Smooth muscle cell (in vitro differentiated cells): Measurements from ENCODE around the gene HOPX. TPM values are rescaled to one million over a fixed set of nuclear protein-coding genes. Genes with fewer than 3 reads are reported as not detected.

ENCODE experiments used
- DNase-seq: peaks from one replicate; lab custom pipeline; 2025; ENCODE audit not compliant: unreplicated experiment; lab: John Stamatoyannopoulos, UW
- H2AFZ ChIP-seq: fragments of 200-600 bp; sonication (generic); 2 replicates; pipeline ENCODE4 v1.6.0; 2016; ENCODE audit warnings: antibody characterized with exemption, low read depth, mild to moderate bottlenecking
- H3F3A ChIP-seq: fragments of 200-600 bp; sonication (generic); 2 replicates; pipeline ENCODE4 v1.6.0; 2017; ENCODE audit warnings: antibody characterized with exemption, low read depth
- H3K27ac ChIP-seq: fragments of 200-600 bp; sonication (generic); 2 replicates; pipeline ENCODE4 v1.5.1; 2016; ENCODE audit warnings: low read depth, mild to moderate bottlenecking
- H3K27me3 ChIP-seq: fragments of 200-600 bp; sonication (generic); 2 replicates; pipeline ENCODE4 v1.6.1; 2016; ENCODE audit warnings: low read depth, mild to moderate bottlenecking
- H3K36me3 ChIP-seq: fragments of 200-600 bp; sonication (generic); 2 replicates; pipeline ENCODE4 v1.5.1; 2016; ENCODE audit warnings: low read depth
- H3K4me1 ChIP-seq: fragments of 200-600 bp; sonication (generic); 2 replicates; pipeline ENCODE4 v1.5.1; 2016; ENCODE audit warnings: low read depth
- H3K4me2 ChIP-seq: fragments of 200-600 bp; sonication (generic); 2 replicates; pipeline ENCODE4 v1.6.0; 2016; ENCODE audit warnings: mild to moderate bottlenecking
- H3K4me3 ChIP-seq: fragments of 200-600 bp; sonication (generic); 2 replicates; pipeline ENCODE4 v1.5.1; 2016; ENCODE audit warnings: mild to moderate bottlenecking
- H3K79me2 ChIP-seq: fragments of 200-600 bp; sonication (generic); 2 replicates; pipeline ENCODE4 v1.6.0; 2016; ENCODE audit warnings: low read depth, mild to moderate bottlenecking
- H3K9ac ChIP-seq: fragments of 200-600 bp; sonication (generic); 2 replicates; pipeline ENCODE4 v1.6.0; 2016; ENCODE audit warnings: low read depth
- H3K9me3 ChIP-seq: fragments of 200-600 bp; sonication (generic); replicated peaks from 2 replicates; pipeline ENCODE4 v1.5.1; 2016; ENCODE audit warnings: low read depth
- H4K20me1 ChIP-seq: fragments of 200-600 bp; sonication (generic); 2 replicates; pipeline ENCODE4 v1.6.0; 2016; ENCODE audit warnings: low read depth
- WGBS: methylation state at CpG from one replicate; pipeline ENCODE4 v1.1.7; 2016; ENCODE audit warnings: low lambda C conversion rate; 5-methylcytosine and 5-hydroxymethylcytosine counted together
- polyA plus RNA-seq: library from polyadenylated mRNA; unstranded; fragments of >200 nt; fragmentation: Nextera tagmentation; extraction: Ambion mirVana; gene quantifications from 2 replicates; pipeline ENCODE4 v1.2.1, GENCODE V29; 2016
- total RNA-seq: library from RNA; depleted of rRNA; stranded (reverse); fragments of >200 nt; gene quantifications from 2 replicates; pipeline ENCODE4 v1.2.3, GENCODE V29; 2014
- TF ChIP-seq, protein P1 (sequence below): fragments of 200-600 bp; sonication (generic); IDR thresholded peaks from 2 replicates; pipeline ENCODE4 v1.5.1; 2017; ENCODE audit warnings: borderline replicate concordance, mild to moderate bottlenecking, antibody characterized with exemption; ENCODE audit not compliant: insufficient read depth, poor library complexity, severe bottlenecking

The HOPX gene
- total and polyA plus RNA-seq, 2 experiments from 2014 or later = 86.9 to 111 TPM

DNA sequence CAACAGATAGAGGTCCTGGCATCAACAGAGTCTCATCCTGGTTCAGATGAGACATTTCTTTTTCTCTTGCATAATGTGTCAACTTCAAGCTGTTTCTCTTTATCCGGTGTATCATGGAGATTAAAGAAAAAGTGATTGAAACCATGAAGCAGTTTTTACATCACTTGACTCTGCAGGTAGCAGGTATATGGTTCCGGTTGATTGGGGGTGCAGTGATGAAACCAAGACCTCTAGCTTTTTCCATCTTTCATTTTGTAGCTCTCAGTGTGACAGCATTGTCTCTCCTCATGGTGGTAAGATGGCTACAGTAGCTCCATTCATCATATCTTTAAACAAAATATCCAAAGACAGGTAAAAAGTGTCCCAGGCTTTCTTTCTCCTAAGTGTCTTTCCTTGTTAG, 2.4 kb upstream of the HOPX start:
- Histone ChIP-seq H3K4me2 (no peak overlapping the region), H3K27me3 (no peaks in the 10 kb centered on the region), H3F3A (peaks cover 6% of the 10 kb centered on the region), H2AFZ (no peak overlapping the region), H4K20me1 (no peaks in the 10 kb centered on the region), H3K79me2 (no peaks in the 10 kb centered on the region), H3K4me3 (no peak overlapping the region), H3K27ac (no peak overlapping the region), H3K9ac (no peak overlapping the region), H3K36me3 (no peaks in the 10 kb centered on the region), H3K4me1 (peaks cover 14% of the 10 kb centered on the region), H3K9me3 (no peaks in the 10 kb centered on the region)
- WGBS = 95% methylated on average over 2 of the region's 2 CpGs
- TF ChIP-seq, protein P1, sequence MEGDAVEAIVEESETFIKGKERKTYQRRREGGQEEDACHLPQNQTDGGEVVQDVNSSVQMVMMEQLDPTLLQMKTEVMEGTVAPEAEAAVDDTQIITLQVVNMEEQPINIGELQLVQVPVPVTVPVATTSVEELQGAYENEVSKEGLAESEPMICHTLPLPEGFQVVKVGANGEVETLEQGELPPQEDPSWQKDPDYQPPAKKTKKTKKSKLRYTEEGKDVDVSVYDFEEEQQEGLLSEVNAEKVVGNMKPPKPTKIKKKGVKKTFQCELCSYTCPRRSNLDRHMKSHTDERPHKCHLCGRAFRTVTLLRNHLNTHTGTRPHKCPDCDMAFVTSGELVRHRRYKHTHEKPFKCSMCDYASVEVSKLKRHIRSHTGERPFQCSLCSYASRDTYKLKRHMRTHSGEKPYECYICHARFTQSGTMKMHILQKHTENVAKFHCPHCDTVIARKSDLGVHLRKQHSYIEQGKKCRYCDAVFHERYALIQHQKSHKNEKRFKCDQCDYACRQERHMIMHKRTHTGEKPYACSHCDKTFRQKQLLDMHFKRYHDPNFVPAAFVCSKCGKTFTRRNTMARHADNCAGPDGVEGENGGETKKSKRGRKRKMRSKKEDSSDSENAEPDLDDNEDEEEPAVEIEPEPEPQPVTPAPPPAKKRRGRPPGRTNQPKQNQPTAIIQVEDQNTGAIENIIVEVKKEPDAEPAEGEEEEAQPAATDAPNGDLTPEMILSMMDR = no peak
- no peak for DNase-seq

DNA sequence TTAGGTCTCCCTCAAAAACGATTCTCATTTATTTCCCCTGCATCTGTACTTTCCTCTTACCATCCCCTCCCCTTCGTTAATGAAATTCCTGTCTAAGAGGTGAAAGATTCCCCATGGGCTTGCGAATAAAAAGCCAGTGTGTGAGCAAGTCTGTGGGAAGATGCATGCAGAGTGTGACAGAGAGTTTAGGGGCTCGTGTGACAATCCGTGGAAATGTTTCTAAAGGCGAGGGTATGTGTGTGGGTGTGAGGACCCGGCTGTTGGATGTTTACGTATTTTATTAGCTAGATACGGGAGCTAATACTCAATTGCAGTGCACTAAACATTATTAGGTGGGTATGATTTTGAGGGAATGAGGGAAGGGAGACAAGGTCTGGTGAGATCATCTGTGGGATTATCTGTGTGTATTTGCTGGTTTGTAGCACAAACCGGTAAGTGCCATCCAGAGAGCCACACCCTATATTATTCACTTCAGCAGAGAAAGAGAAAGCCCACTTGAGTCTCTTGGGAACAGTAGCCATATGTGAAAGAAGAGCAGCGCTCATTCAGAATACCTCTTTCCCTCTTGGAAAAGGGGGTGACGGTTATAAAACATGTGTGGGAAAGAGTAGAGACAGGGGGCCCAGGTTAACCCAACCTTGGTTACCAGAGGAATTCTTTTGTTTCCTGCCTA, 893 bp upstream of the HOPX start:
- peak overlapping the region; percentile 6 for H2AFZ ChIP-seq
- 51% methylated on average over 12 of the region's 12 CpGs for WGBS
- no peaks in the 10 kb centered on the region for H3K9me3 ChIP-seq
- peak overlapping the region; percentile 70 for H3K4me2 ChIP-seq
- H4K20me1 ChIP-seq = no peaks in the 10 kb centered on the region
- H3K27me3 ChIP-seq = no peaks in the 10 kb centered on the region
- peak overlapping the region; percentile 3 for H3K4me3 ChIP-seq
- H3K4me1 ChIP-seq = peaks cover 14% of the 10 kb centered on the region
- peak overlapping the region; percentile 42 for H3K9ac ChIP-seq
- peak overlapping the region; percentile 62 for H3K27ac ChIP-seq
- no peak for DNase-seq
- no peaks in the 10 kb centered on the region for H3K79me2 ChIP-seq
- TF ChIP-seq, protein P1 = no peak
- H3F3A ChIP-seq = peaks cover 6% of the 10 kb centered on the region
- H3K36me3 ChIP-seq = no peaks in the 10 kb centered on the region

DNA sequence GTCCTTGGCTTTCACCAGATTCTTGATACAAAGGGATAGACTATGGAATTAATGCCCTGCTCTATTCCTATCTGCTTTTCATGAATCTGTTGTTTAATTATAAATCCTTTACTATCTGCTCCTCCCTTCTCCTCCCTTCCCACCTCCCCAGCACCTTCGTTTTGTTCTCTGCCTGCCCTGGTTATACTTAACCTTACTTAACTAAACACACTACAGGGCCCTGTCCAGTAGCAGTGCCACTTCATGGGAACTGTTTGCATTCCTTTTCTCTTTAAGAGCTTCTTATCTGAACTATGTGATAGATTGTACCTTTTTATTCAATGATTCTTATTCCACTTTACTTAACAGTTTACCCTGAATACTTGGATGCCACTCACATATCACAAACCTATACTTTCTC, 830 bp downstream of the HOPX start:
- WGBS = 59% methylated on average over 1 of the region's 1 CpG
- no peak for DNase-seq
- Histone ChIP-seq H3F3A (peaks cover 6% of the 10 kb centered on the region), H3K79me2 (no peaks in the 10 kb centered on the region), H3K4me3 (no peak overlapping the region), H3K36me3 (no peaks in the 10 kb centered on the region), H3K27me3 (no peaks in the 10 kb centered on the region), H2AFZ (no peak overlapping the region), H3K9ac (no peak overlapping the region), H3K9me3 (no peaks in the 10 kb centered on the region), H3K4me1 (peaks cover 14% of the 10 kb centered on the region), H3K4me2 (peak overlapping the region; percentile 70), H4K20me1 (no peaks in the 10 kb centered on the region), H3K27ac (no peak overlapping the region)
- TF ChIP-seq, protein P1 = no peak

DNA sequence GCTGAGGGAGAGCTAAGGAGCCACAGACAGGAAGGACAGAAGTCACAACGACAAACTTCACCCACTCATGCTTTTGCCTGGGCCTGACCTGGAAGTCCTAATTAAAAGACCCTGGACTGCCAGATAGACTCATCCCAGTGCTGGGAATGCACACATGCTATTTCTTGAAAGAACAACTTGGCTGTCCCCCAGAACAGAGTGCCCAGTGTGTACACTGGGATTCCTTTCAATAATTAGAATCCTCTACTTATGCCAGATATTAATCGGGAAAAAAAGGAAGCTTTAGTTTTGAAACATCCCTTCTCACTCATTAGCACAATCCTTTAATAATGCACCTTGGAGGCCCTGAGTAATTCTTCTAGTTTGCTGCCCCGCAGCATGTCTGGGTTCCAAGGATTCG, 3.4 kb downstream of the HOPX start:
- Histone ChIP-seq H3K4me3 (no peak overlapping the region), H3K27me3 (no peaks in the 10 kb centered on the region)
- WGBS = 79% methylated on average over 4 of the region's 4 CpGs

More for the DNA sequence above, 3.4 kb downstream of the HOPX start:
- Histone ChIP-seq H3K79me2 (no peaks in the 10 kb centered on the region), H3K4me1 (peaks cover 14% of the 10 kb centered on the region), H3F3A (no peaks in the 10 kb centered on the region), H2AFZ (no peak overlapping the region), H3K27ac (no peak overlapping the region), H3K9me3 (no peaks in the 10 kb centered on the region), H3K9ac (no peak overlapping the region), H4K20me1 (no peaks in the 10 kb centered on the region), H3K36me3 (no peaks in the 10 kb centered on the region), H3K4me2 (no peak overlapping the region)
- no peak for DNase-seq
- TF ChIP-seq, protein P1 = no peak
